Measurements from ENCODE around the gene SIGLEC7. TPM values are rescaled to one million over a fixed set of nuclear protein-coding genes. Genes with fewer than 3 reads are reported as not detected.

Gene SIGLEC7
- total RNA-seq, 1 donor from 2014 or later, result not detected

DNA sequence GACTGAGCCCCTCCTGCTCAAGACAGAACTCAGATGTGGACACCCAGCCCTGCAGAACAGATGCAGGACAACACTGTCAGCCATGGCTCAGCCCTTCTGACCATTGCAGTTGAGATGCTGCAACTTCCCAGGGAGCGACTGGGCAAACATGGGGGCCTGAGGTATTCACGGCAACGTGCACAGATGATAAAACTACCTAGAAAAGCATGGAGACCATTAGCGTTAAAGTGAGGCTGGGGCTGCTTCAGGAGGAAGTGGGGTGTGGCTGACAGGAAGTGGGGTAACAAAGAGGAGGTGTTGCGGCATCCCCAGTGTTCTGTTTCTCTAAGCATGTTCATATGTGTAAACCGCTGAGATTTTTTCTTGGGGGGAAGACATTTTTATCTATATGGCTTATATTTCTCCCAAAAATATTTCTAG, 18.7 kb upstream of the SIGLEC7 start:
- peak; percentile 85 for DNase-seq
- H3K36me3 Mint-ChIP-seq (ENCODE audit: low read depth), result no peaks in the 10 kb centered on the region
- H3K4me1 Mint-ChIP-seq, result peaks cover 49% of the 10 kb centered on the region
- no peaks in the 10 kb centered on the region for H3K9me3 Mint-ChIP-seq
- peaks cover 4% of the 10 kb centered on the region for H3K27me3 Mint-ChIP-seq
- H3K4me3 Mint-ChIP-seq, result peak overlapping the region; percentile 62
- intact Hi-C loops (cut with micrococcal nuclease), result no loop called here
- peak overlapping the region; percentile 50 for H3K27ac Mint-ChIP-seq

DNA sequence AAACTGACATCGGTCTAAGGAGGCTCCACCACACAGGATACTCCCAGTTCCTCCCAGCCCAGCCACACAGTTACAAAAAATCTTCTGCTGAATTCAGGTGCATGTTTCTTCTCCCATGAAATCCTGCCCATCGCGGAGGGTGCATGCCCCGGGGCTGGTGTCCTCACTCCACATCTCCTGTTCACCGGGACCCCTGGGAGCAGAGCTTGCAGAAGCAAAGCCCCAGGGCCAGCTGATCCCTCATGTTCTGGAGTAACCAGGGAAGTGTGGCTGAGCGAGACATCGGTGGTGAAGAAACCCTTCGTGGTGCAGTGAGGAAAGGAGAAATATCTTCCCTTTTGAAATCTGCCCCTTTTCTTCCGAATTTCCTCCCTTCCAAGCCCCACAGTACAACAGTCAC, 18.3 kb upstream of the SIGLEC7 start:
- intact Hi-C loops (cut with micrococcal nuclease), result no loop called here
- Mint-ChIP-seq H3K36me3 (ENCODE audit: low read depth) (no peaks in the 10 kb centered on the region), H3K4me1 (peaks cover 52% of the 10 kb centered on the region), H3K27ac (peak overlapping the region; percentile 6), H3K27me3 (peaks cover 4% of the 10 kb centered on the region), H3K9me3 (no peaks in the 10 kb centered on the region), H3K4me3 (peak overlapping the region; percentile 62)
- DNase-seq, result no peak

DNA sequence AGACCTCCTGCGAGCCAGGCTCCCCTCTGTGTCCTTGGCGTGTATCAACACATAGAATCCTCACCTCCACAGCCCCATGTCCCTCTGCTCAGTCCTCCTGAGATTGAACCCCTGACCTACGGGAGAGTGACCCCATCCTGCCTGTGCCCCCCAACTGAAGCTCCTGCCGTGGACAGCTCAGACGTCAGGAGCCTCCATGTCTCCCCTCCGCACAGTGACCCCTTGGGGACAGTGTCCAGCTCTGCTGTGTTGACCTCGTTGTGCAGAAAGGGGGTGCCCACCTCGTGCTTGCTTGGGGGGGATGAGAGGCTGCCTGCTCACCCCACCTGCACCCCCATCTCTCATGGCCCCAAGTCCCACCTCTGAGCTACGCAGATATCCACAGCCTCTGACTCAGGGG, 17.9 kb upstream of the SIGLEC7 start:
- H3K4me1 Mint-ChIP-seq, result peaks cover 48% of the 10 kb centered on the region
- peak overlapping the region; percentile 6 for H3K27ac Mint-ChIP-seq
- no peaks in the 10 kb centered on the region for H3K9me3 Mint-ChIP-seq
- peak overlapping the region; percentile 62 for H3K4me3 Mint-ChIP-seq
- H3K27me3 Mint-ChIP-seq, result peaks cover under 1% of the 10 kb centered on the region
- DNase-seq, result no peak
- H3K36me3 Mint-ChIP-seq (ENCODE audit: low read depth), result no peaks in the 10 kb centered on the region
- intact Hi-C loops (cut with micrococcal nuclease), result no loop called here

DNA sequence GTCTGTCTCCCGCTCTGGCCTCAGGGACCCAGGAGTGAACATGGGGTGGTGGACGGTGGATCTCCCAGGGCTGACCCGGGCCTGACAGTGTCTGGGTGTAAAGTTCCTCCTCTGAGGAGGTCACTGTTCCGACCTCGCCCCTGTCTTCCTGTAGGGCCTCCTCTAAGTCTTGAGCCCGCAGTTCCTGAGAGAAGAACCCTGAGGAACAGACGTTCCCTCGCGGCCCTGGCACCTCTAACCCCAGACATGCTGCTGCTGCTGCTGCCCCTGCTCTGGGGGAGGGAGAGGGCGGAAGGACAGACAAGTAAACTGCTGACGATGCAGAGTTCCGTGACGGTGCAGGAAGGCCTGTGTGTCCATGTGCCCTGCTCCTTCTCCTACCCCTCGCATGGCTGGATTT, 17.4 kb upstream of the SIGLEC7 start, which contains the start of gene SIGLEC9:
Gene SIGLEC9 (plus strand): TSS at position 178 of the 400 bp plus-strand sequence. CDS start 69 bp downstream, at position 247.
- Mint-ChIP-seq H3K9me3 (no peaks in the 10 kb centered on the region), H3K36me3 (ENCODE audit: low read depth) (no peaks in the 10 kb centered on the region), H3K4me3 (peak within 1 kb of the TSS; percentile 62), H3K4me1 (peaks cover 49% of the 10 kb centered on the region), H3K27me3 (no peaks in the 10 kb centered on the region), H3K27ac (peak within 1 kb of the TSS; percentile 45)
- intact Hi-C loops (cut with micrococcal nuclease), result no loop called here
- no peak for DNase-seq

DNA sequence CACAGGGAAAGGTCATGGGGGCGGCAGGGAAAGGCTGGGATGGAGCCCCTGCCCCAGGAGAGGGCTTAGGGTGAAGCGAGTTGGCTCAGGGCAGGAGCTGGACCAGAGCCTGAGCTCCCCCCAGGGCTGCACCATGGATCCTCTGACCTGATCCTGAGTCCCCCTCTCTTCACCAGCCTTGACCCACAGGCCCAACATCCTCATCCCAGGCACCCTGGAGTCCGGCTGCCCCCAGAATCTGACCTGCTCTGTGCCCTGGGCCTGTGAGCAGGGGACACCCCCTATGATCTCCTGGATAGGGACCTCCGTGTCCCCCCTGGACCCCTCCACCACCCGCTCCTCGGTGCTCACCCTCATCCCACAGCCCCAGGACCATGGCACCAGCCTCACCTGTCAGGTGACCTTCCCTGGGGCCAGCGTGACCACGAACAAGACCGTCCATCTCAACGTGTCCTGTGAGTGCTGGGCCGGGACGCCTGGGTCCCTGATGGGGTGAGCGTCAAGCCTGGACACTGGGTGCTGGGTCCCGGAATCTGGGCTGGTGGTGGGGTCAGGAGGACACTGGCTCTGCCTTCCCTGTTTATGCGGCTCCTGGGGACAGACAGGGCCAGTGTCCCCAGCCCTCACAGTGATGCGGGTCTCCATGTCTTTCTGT, 16.6 kb upstream of the SIGLEC7 start:
- Mint-ChIP-seq H3K27ac (no peak overlapping the region), H3K4me1 (peaks cover 52% of the 10 kb centered on the region)

DNA sequence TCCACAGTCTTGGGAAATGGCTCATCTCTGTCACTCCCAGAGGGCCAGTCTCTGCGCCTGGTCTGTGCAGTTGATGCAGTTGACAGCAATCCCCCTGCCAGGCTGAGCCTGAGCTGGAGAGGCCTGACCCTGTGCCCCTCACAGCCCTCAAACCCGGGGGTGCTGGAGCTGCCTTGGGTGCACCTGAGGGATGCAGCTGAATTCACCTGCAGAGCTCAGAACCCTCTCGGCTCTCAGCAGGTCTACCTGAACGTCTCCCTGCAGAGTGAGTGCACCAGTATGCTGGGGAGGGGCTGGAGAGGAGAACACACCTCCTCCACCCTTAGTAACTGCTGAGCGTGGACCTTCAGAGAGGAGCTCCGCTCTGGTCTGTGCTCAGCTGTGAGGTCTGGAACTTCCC, 15.1 kb upstream of the SIGLEC7 start:
- H3K9me3 Mint-ChIP-seq, result no peaks in the 10 kb centered on the region
- no peak overlapping the region for H3K4me3 Mint-ChIP-seq
- H3K27ac Mint-ChIP-seq, result no peak overlapping the region
- DNase-seq, result no peak
- H3K27me3 Mint-ChIP-seq, result no peaks in the 10 kb centered on the region
- intact Hi-C loops (cut with micrococcal nuclease), result no loop called here
- H3K36me3 Mint-ChIP-seq (ENCODE audit: low read depth), result no peaks in the 10 kb centered on the region
- H3K4me1 Mint-ChIP-seq, result peaks cover 51% of the 10 kb centered on the region

More for the DNA sequence above, 16.6 kb upstream of the SIGLEC7 start:
- Mint-ChIP-seq H3K36me3 (ENCODE audit: low read depth) (no peaks in the 10 kb centered on the region), H3K4me3 (no peak overlapping the region), H3K27me3 (no peaks in the 10 kb centered on the region), H3K9me3 (no peaks in the 10 kb centered on the region)
- DNase-seq, result no peak
- intact Hi-C loops (cut with micrococcal nuclease), result no loop called here

DNA sequence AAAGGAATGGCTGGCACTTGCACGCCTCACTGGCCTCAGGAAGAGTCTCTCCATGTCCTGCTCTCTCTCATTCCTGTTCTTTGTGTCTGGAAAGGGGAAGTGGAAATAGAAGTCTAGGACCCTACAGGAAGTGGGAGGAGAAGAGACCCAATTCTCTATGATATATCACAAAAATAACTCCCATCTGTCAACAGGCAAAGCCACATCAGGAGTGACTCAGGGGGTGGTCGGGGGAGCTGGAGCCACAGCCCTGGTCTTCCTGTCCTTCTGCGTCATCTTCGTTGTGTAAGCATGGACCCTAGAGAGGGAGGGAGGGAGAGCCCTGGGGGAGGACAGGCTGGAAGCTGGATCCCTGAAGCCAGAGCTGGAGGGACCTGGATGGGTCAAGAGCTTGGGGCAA, 14.3 kb upstream of the SIGLEC7 start:
- DNase-seq, result no peak
- intact Hi-C loops (cut with micrococcal nuclease), result no loop called here
- no peaks in the 10 kb centered on the region for H3K36me3 Mint-ChIP-seq (ENCODE audit: low read depth)
- H3K27ac Mint-ChIP-seq, result no peak overlapping the region
- no peaks in the 10 kb centered on the region for H3K9me3 Mint-ChIP-seq
- H3K4me3 Mint-ChIP-seq, result no peak overlapping the region
- peaks cover 49% of the 10 kb centered on the region for H3K4me1 Mint-ChIP-seq
- no peaks in the 10 kb centered on the region for H3K27me3 Mint-ChIP-seq

DNA sequence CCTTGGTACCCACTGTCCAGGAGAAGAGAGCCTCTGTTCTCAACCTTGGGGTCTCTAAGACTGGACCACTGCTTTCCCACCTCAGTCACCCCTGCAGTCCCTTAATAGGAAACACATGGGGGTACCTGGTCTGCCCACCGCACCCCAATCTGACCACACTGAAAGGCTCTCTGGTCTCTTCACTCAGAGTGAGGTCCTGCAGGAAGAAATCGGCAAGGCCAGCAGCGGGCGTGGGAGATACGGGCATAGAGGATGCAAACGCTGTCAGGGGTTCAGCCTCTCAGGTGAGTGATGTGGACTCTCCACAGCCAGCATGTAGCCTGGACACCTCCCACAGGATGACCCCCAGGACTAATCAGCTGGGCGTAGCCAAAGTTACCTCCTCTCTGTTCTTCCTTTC, 13.9 kb upstream of the SIGLEC7 start:
- Mint-ChIP-seq H3K36me3 (ENCODE audit: low read depth) (no peaks in the 10 kb centered on the region), H3K27ac (peak overlapping the region; percentile 46), H3K9me3 (no peaks in the 10 kb centered on the region), H3K27me3 (no peaks in the 10 kb centered on the region), H3K4me3 (no peak overlapping the region), H3K4me1 (peaks cover 47% of the 10 kb centered on the region)
- intact Hi-C loops (cut with micrococcal nuclease), result no loop called here
- DNase-seq, result no peak

DNA sequence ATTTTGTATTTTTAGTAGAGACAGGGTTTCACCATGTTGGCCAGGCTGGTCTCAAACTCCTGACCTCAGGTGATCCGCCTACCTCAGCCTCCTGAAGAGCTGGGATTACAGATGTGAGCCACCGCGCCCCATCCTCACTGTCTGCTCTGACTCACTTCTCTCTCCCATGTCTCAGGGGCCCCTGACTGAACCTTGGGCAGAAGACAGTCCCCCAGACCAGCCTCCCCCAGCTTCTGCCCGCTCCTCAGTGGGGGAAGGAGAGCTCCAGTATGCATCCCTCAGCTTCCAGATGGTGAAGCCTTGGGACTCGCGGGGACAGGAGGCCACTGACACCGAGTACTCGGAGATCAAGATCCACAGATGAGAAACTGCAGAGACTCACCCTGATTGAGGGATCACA, 12.4 kb upstream of the SIGLEC7 start:
- peaks cover 33% of the 10 kb centered on the region for H3K4me1 Mint-ChIP-seq

DNA sequence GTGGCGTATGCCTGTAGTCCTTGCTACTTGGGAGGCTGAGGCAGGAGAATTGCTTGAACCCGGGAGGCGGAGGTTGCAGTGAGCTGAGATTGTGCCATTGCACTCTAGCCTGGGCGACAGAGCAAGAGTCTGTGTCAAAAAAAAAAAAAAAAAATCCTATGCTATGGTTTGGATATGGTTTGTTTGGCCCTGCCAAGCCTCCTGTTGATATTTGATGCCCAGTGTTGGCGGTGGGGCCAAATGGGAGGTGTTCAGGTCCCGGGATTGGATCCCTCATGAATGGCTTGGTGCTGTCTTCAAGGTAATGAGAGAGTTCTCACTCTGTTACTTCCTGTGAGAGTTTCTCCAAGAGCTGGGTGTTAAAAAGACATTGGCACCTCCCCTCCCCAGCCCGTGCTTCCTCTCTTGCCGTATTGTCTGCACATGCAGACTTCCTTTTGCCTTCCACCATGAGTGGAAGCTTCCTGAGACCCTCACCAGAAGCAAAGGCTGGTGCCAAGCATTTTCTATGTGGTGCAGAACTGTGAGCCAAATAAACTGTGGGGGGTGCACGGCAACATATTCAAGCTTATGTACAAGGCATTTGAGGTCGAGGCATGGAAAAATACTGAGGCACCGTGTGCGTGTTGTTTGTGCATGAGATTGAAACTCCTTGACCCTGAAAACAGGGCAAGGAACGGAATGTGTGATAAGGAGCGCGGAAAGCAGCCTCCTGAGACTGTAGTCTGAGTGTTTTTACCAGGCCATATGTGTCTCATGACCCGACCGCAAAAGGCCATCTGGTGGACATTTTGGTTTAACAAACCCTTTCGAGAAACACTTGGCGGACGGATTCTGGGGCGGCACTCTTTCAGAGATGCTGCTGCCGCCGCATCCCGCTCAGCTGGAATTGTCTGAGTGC, 10.1 kb upstream of the SIGLEC7 start:
- peaks cover 29% of the 10 kb centered on the region for H3K4me1 Mint-ChIP-seq
- intact Hi-C loops (cut with micrococcal nuclease), result no loop called here
- peak; percentile 75 for DNase-seq
- H3K27me3 Mint-ChIP-seq, result no peaks in the 10 kb centered on the region
- no peaks in the 10 kb centered on the region for H3K36me3 Mint-ChIP-seq (ENCODE audit: low read depth)
- H3K4me3 Mint-ChIP-seq, result peak overlapping the region; percentile 64
- peak overlapping the region; percentile 80 for H3K27ac Mint-ChIP-seq
- H3K9me3 Mint-ChIP-seq, result peaks cover 5% of the 10 kb centered on the region

More for the DNA sequence above, 12.4 kb upstream of the SIGLEC7 start:
- Mint-ChIP-seq H3K4me3 (no peak overlapping the region), H3K36me3 (ENCODE audit: low read depth) (no peaks in the 10 kb centered on the region), H3K9me3 (peaks cover 2% of the 10 kb centered on the region), H3K27ac (peak overlapping the region; percentile 13), H3K27me3 (no peaks in the 10 kb centered on the region)
- intact Hi-C loops (cut with micrococcal nuclease), result no loop called here
- DNase-seq, result no peak

DNA sequence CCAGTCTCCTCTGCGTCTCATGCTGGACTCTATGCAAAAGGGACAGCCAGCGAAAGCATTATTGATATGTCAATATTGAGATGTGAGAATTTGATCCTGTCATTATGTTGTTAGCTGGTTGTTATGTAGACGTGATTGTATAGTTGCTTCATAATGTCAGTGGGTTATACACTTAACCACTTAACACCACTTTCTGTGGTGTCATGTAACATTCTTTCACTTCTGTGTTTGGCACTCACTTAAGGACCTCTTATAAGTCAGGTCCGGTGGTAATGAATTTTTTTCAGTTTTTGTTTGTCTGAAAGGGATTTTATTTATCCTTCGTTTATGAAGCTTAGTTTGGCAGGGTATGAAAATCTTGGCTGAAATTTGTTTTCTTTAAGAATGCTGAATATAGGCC, 7.1 kb upstream of the SIGLEC7 start:
- Mint-ChIP-seq H3K4me3 (no peak overlapping the region), H3K27me3 (peaks cover 4% of the 10 kb centered on the region), H3K9me3 (peaks cover 5% of the 10 kb centered on the region), H3K4me1 (peaks cover 20% of the 10 kb centered on the region), H3K36me3 (ENCODE audit: low read depth) (no peaks in the 10 kb centered on the region), H3K27ac (no peak overlapping the region)
- DNase-seq, result no peak
- intact Hi-C loops (cut with micrococcal nuclease), result no loop called here

DNA sequence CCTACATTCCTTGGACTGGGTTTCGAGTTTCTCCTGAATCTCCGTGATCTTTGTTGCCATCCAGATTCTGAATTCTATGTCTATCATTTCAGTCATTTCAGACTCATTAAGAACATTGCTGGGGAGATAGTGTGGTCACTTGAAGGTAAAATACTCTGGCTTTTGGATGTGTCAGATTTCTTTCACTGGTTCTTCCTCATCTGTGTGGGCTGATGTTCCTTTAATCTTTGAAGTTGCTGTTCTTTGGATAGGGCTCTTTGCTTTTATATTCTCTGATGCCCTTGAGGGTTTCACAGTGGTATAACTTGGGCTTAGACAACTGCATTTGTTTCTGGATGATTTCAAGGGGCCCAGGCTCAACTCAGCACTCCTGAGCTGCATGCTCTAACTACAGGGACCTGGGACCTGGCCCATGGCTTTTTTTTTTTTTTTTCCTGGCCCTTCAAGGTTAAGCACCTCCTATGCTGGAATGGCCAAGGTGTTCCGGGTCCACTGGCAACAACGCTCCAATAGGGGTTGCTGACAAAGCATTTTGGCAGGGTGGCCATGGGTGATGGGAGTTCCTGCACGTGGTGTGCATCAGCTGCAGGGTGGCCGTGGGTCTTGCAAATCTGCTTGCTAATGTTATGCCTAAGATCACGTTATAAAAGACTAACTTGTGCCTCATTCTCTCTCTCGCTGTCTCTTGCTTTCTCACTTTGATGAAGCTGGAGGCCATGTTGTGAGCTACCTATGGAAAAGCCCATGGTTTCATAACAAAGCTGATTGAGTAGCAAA, 5.9 kb upstream of the SIGLEC7 start:
- no peak overlapping the region for H3K27ac Mint-ChIP-seq
- intact Hi-C loops (cut with micrococcal nuclease), result no loop called here
- no peaks in the 10 kb centered on the region for H3K36me3 Mint-ChIP-seq (ENCODE audit: low read depth)
- H3K27me3 Mint-ChIP-seq, result peaks cover 14% of the 10 kb centered on the region
- no peak overlapping the region for H3K4me3 Mint-ChIP-seq
- H3K4me1 Mint-ChIP-seq, result peaks cover 17% of the 10 kb centered on the region
- no peak for DNase-seq
- peaks cover 5% of the 10 kb centered on the region for H3K9me3 Mint-ChIP-seq

DNA sequence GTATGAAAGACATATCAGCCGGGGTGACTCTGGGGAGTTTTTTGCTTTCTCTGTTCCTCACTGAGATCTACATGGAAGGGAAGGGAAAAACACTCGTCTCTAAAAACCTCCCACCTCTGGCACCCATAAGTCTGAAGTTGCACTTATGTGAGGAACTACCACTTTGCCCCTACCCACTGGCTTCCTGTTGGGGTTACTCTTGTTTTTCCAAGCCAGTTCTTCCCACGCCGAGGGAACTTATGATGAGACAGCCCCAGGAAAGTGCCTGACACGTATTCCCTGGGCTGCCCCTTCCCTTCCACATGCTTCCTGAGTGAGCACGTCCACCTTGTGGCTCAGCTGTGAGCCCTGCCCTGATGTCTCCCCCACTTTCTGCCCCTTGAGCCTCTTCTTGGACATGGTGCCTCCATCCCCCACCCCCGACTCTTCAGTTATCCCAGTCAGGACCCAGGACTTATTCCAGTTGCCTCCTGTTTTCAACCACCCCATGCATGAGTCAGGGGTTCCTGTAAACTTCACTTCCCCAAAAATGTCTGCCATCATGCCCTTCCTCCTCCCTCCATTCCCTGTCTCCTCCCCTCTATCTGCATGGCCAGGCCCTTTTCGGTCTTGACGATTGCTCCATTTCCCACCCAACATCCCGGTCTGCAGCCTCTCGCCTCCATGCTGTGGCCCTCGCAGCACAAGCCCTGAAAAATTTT, 5.1 kb upstream of the SIGLEC7 start:
- Mint-ChIP-seq H3K4me3 (no peak overlapping the region), H3K4me1 (peaks cover 14% of the 10 kb centered on the region)

More for the DNA sequence above, 5.1 kb upstream of the SIGLEC7 start:
- intact Hi-C loops (cut with micrococcal nuclease), result no loop called here
- peaks cover 5% of the 10 kb centered on the region for H3K9me3 Mint-ChIP-seq
- H3K27ac Mint-ChIP-seq, result no peak overlapping the region
- peaks cover 17% of the 10 kb centered on the region for H3K27me3 Mint-ChIP-seq
- H3K36me3 Mint-ChIP-seq (ENCODE audit: low read depth), result no peaks in the 10 kb centered on the region
- DNase-seq, result no peak

Measured in activated CD4-positive, alpha-beta T cell treated with anti-CD3 and anti-CD28 coated beads, Interleukin-2, amount 10 ng/mL, durations not matched to agents 24 days and 14 days (primary cell).